H1 (cell line): ENCODE data around the gene ECT2L. TPM values are rescaled to one million over a fixed set of nuclear protein-coding genes. Genes with fewer than 3 reads are reported as not detected.

ENCODE experiments used
- CTCF ChIA-PET: fragments of 300-600 bp; sonication (Branson Sonifier 250); formaldehyde crosslinking; loops from one replicate; lab custom pipeline; 2021; ENCODE audit not compliant: partially characterized antibody; lab: Charles Lee
- POLR2A ChIA-PET: fragments of 300-600 bp; sonication (Branson Sonifier 250); formaldehyde crosslinking; loops from one replicate; lab custom pipeline; 2021; ENCODE audit warnings: inconsistent platforms; ENCODE audit not compliant: partially characterized antibody; lab: Charles Lee
- DNase-seq, 2 experiments: peaks; one replicate each; pipeline versions ENCODE4 v3.0.0 to v3.0.0-alpha.2; 2010 to 2022; ENCODE audit warnings: low spot score in 2 of 2, low read depth in 1 of 2, mixed read lengths in 1 of 2
- FAIRE-seq: peaks from 2 replicates; lab custom pipeline; 2011; peaks lifted over from hg19 to GRCh38; lab: Jason Lieb, UNC
- H2AFZ ChIP-seq: 2 replicates; pipeline ENCODE4 v1.8.1; 2012; ENCODE audit warnings: low read length, inconsistent platforms
- H2AK5ac ChIP-seq: 2 replicates; pipeline ENCODE4 v1.6.1; 2013; ENCODE audit warnings: low read depth, low read length
- H2BK120ac ChIP-seq: replicated peaks from 2 replicates; pipeline ENCODE3; 2013; ENCODE audit warnings: low read depth, low read length, inconsistent platforms
- H2BK12ac ChIP-seq: 2 replicates; pipeline ENCODE4 v1.6.1; 2013; ENCODE audit warnings: low read depth, low read length
- H2BK15ac ChIP-seq: 2 replicates; pipeline ENCODE4 v1.6.1; 2013; ENCODE audit warnings: low read length
- H2BK20ac ChIP-seq: 2 replicates; pipeline ENCODE4 v1.6.1; 2013; ENCODE audit warnings: low read length
- H2BK5ac ChIP-seq: 2 replicates; pipeline ENCODE4 v1.6.1; 2013; ENCODE audit warnings: low read depth, low read length
- H3K14ac ChIP-seq: 2 replicates; pipeline ENCODE4 v1.6.1; 2013; ENCODE audit warnings: inconsistent platforms; ENCODE audit not compliant: insufficient read length
- H3K18ac ChIP-seq: 2 replicates; pipeline ENCODE4 v1.6.1; 2013; ENCODE audit warnings: low read length; ENCODE audit errors: extremely low read depth
- H3K23ac ChIP-seq: 2 replicates; pipeline ENCODE4 v1.6.1; 2013; ENCODE audit warnings: inconsistent platforms; ENCODE audit not compliant: insufficient read length
- H3K23me2 ChIP-seq: 2 replicates; pipeline ENCODE4 v1.6.1; 2013; ENCODE audit warnings: low read depth, low read length
- H3K27ac ChIP-seq: 2 replicates; pipeline ENCODE4 v1.6.1; 2011; ENCODE audit warnings: low read depth, low read length, inconsistent platforms
- H3K27me3 ChIP-seq, 4 experiments: replicated peaks in 1 of 4; 1 replicate in 1 of 4; 2 replicates in 3 of 4; pipeline versions ENCODE4 v1.6.1 to v1.8.1; 2011 to 2013; ENCODE audit warnings: low read length in 3 of 4, mild to moderate bottlenecking in 3 of 4, inconsistent platforms in 2 of 4, mixed read lengths in 2 of 4, moderate library complexity in 1 of 4; ENCODE audit not compliant: control insufficient read depth in 3 of 4, insufficient read depth in 3 of 4; ENCODE audit errors: extremely low read depth in 1 of 4
- H3K36me3 ChIP-seq, 4 experiments: 2 replicates each; pipeline versions ENCODE4 v1.6.1 to v1.8.1; 2011 to 2013; ENCODE audit warnings: mild to moderate bottlenecking in 4 of 4, low read length in 3 of 4, moderate library complexity in 2 of 4, control low read depth in 1 of 4, inconsistent platforms in 1 of 4; ENCODE audit not compliant: insufficient read depth in 4 of 4, control insufficient read depth in 2 of 4
- H3K4ac ChIP-seq: replicated peaks from 2 replicates; pipeline ENCODE3; 2013; ENCODE audit warnings: low read length, low read depth, mixed read lengths, inconsistent platforms; ENCODE audit not compliant: insufficient read length
- H3K4me1 ChIP-seq, 4 experiments: replicated peaks in 1 of 4; 1 replicate in 1 of 4; 2 replicates in 3 of 4; pipeline versions ENCODE4 v1.6.1 to v1.8.1; 2011 to 2013; ENCODE audit warnings: low read length in 3 of 4, inconsistent platforms in 2 of 4, mixed read lengths in 1 of 4; ENCODE audit not compliant: insufficient read depth in 4 of 4, control insufficient read depth in 3 of 4
- H3K4me2 ChIP-seq, 2 experiments: 2 replicates each; pipeline versions ENCODE4 v1.6.1 to v1.8.1; 2011 to 2013; ENCODE audit warnings: low read depth in 2 of 2, low read length in 2 of 2, control low read depth in 1 of 2, inconsistent platforms in 1 of 2, mild to moderate bottlenecking in 1 of 2; ENCODE audit not compliant: insufficient read depth in 1 of 2
- H3K4me3 ChIP-seq, 4 experiments: fragments of 200-600, 300-600 bp in 1 of 4; sonication (generic), shearing (Covaris generic), sonication (Bioruptor Twin) in 1 of 4; 2 replicates each; pipeline versions ENCODE4 v1.5.1 to v1.8.1; 2011 to 2016; ENCODE audit warnings: low read length in 4 of 4, low read depth in 3 of 4, control low read depth in 2 of 4, inconsistent platforms in 2 of 4, mild to moderate bottlenecking in 2 of 4, mixed read lengths in 1 of 4, moderate library complexity in 1 of 4; ENCODE audit not compliant: insufficient read depth in 2 of 4; ENCODE audit errors: extremely low read depth in 1 of 4
- H3K56ac ChIP-seq: replicated peaks from 2 replicates; pipeline ENCODE3; 2013; ENCODE audit warnings: low read depth, mild to moderate bottlenecking, mixed read lengths, low read length, inconsistent platforms; ENCODE audit not compliant: insufficient read length
- H3K79me1 ChIP-seq: 2 replicates; pipeline ENCODE4 v1.6.1; 2013; ENCODE audit warnings: low read depth, low read length, control low read depth
- H3K79me2 ChIP-seq, 2 experiments: 2 replicates each; pipeline versions ENCODE4 v1.6.1 to v1.8.1; 2012 to 2013; ENCODE audit warnings: low read length in 2 of 2, mild to moderate bottlenecking in 2 of 2, inconsistent platforms in 1 of 2; ENCODE audit not compliant: insufficient read depth in 2 of 2, control insufficient read depth in 1 of 2
- H3K9ac ChIP-seq, 4 experiments: replicated peaks in 1 of 4; 1 replicate in 1 of 4; 2 replicates in 3 of 4; pipeline versions ENCODE4 v1.6.1 to v1.8.1; 2011 to 2013; ENCODE audit warnings: low read depth in 3 of 4, low read length in 3 of 4, control low read depth in 2 of 4, mild to moderate bottlenecking in 2 of 4, moderate library complexity in 2 of 4, inconsistent platforms in 1 of 4; ENCODE audit errors: extremely low read depth in 1 of 4
- H3K9me3 ChIP-seq, 2 experiments: 2 replicates each; pipeline versions ENCODE4 v1.6.1 to v1.8.1; 2012 to 2013; ENCODE audit warnings: mild to moderate bottlenecking in 2 of 2, moderate library complexity in 2 of 2, control low read depth in 1 of 2, inconsistent platforms in 1 of 2, low read depth in 1 of 2, low read length in 1 of 2, mixed read lengths in 1 of 2; ENCODE audit not compliant: insufficient read depth in 2 of 2
- H4K20me1 ChIP-seq, 2 experiments: replicated peaks in 1 of 2; 2 replicates each; pipeline versions ENCODE3 to v1.8.1; 2011 to 2013; ENCODE audit warnings: inconsistent platforms in 2 of 2, low read length in 2 of 2, mild to moderate bottlenecking in 1 of 2; ENCODE audit not compliant: insufficient read depth in 2 of 2, control insufficient read depth in 1 of 2
- H4K5ac ChIP-seq: 2 replicates; pipeline ENCODE4 v1.6.1; 2013; ENCODE audit warnings: low read length, low read depth, mixed read lengths, inconsistent platforms; ENCODE audit not compliant: insufficient read length
- H4K8ac ChIP-seq: 2 replicates; pipeline ENCODE4 v1.8.0; 2013; ENCODE audit warnings: mild to moderate bottlenecking, moderate library complexity, low read length, inconsistent platforms; ENCODE audit not compliant: insufficient read depth; ENCODE audit errors: extremely low read depth
- H4K91ac ChIP-seq: replicated peaks from 2 replicates; pipeline ENCODE3; 2013; ENCODE audit warnings: low read length, mixed read lengths, inconsistent platforms; ENCODE audit not compliant: insufficient read length
- ATF3 ChIP-seq: IDR thresholded peaks from 2 replicates; pipeline ENCODE4 v1.6.1; 2011; ENCODE audit warnings: low read depth, mild to moderate bottlenecking, low read length; ENCODE audit not compliant: insufficient read depth
- CBX5 ChIP-seq: fragments of 300-800, 300-1000 bp; sonication (generic); IDR thresholded peaks from 2 replicates; pipeline ENCODE4 v1.7.1; 2016; ENCODE audit warnings: antibody characterized with exemption, low read length, low read depth
- FOSL1 ChIP-seq: IDR thresholded peaks from 2 replicates; pipeline ENCODE4 v1.6.1; 2011; ENCODE audit warnings: mild to moderate bottlenecking, low read depth, low read length, moderate library complexity; ENCODE audit not compliant: insufficient read depth
- HDAC2 ChIP-seq, 2 experiments: fragments of 300-600 bp in 1 of 2; sonication (generic) in 1 of 2; IDR thresholded peaks; 2 replicates each; pipeline ENCODE4 v1.6.1; 2011 to 2012; ENCODE audit warnings: low read depth in 2 of 2, low read length in 2 of 2, mild to moderate bottlenecking in 2 of 2, moderate library complexity in 2 of 2, borderline replicate concordance in 1 of 2, inconsistent platforms in 1 of 2
- YY1 ChIP-seq: IDR thresholded peaks from 2 replicates; pipeline ENCODE4 v1.6.1; 2011; ENCODE audit warnings: low read depth, mild to moderate bottlenecking, low read length
- WGBS, 2 experiments: shearing (Covaris generic) in 1 of 2; methylation state at CpG; one replicate each; pipeline versions ENCODE4 v1.1.6 to v1.1.7; 2013 to 2015; ENCODE audit warnings: low lambda C conversion rate in 2 of 2, mixed read lengths in 2 of 2, inconsistent platforms in 1 of 2, low coverage in 1 of 2, missing lambda C conversion rate in 1 of 2; ENCODE audit not compliant: insufficient replicate concordance in 2 of 2, insufficient coverage in 1 of 2, insufficient read length in 1 of 2; ENCODE audit errors: extremely low coverage in 1 of 2, missing lambda C conversion rate in 1 of 2; 5-methylcytosine and 5-hydroxymethylcytosine counted together
- polyA plus RNA-seq, 7 experiments: library from polyadenylated mRNA; depleted of rRNA in 3 of 7; stranded (reverse) in 5 of 7; unstranded in 2 of 7; fragments of >200 nt in 5 of 7; fragments of 200-250 nt in 2 of 7; gene quantifications; 1 replicate in 5 of 7; 2 replicates in 1 of 7; 4 replicates in 1 of 7; pipeline versions ENCODE4 v1.2.1 to v1.2.3, GENCODE V29; 2011 to 2013; ENCODE audit warnings: missing spikeins in 2 of 7, mixed read lengths in 2 of 7
- total RNA-seq: library from RNA; stranded (reverse); fragmentation: NEBNext Ultra II Directional; extraction: Animal tissue kit (Norgen Biotek cat#: 25700); gene quantifications from 2 replicates; pipeline ENCODE4 v1.2.1, GENCODE V29; 2021

Gene ECT2L
- total and polyA plus RNA-seq, 2 of the 8 experiments (the other 6 are each of a cell fraction or from before 2014, with no cell fraction given) = not detected

- H2BK12ac ChIP-seq = no peak overlapping the region
- no peak overlapping the region for H3K14ac ChIP-seq
- ChIA-PET POLR2A (interaction anchor here (0.6 kb wide), 1 partner anchor 75 kb away, joined by 4 read pairs; no protein-coding TSS in a partner anchor), CTCF (interaction anchor here (0.6 kb wide), 1 partner anchor 11 kb away, joined by 3 read pairs; no protein-coding TSS in a partner anchor)
- H4K91ac ChIP-seq = no peak overlapping the region
- 87 to 100% methylated on average over 1 to 6 of the region's 6 CpGs for WGBS, 2 experiments
- no peaks in the 10 kb centered on the region for H3K79me2 ChIP-seq
- no peak overlapping the region for H3K9ac ChIP-seq
- H2AFZ ChIP-seq = no peak overlapping the region
- H3K4me3 ChIP-seq = no peak overlapping the region
- no peak overlapping the region for H3K27ac ChIP-seq
- no peaks in the 10 kb centered on the region for H3K79me1 ChIP-seq
- H2AK5ac ChIP-seq = no peak overlapping the region
- no peak overlapping the region for H2BK15ac ChIP-seq
- H3K36me3 ChIP-seq = no peaks in the 10 kb centered on the region
- H3K27me3 ChIP-seq = no peaks in the 10 kb centered on the region
- no peak overlapping the region for H4K8ac ChIP-seq
- DNase-seq (no peak), FAIRE-seq (no peak)
- H2BK20ac ChIP-seq = no peak overlapping the region
- no peak overlapping the region for H2BK5ac ChIP-seq
- H3K23ac ChIP-seq = no peak overlapping the region
- no peak overlapping the region for H4K5ac ChIP-seq
- H2BK120ac ChIP-seq = no peak overlapping the region
- no peaks in the 10 kb centered on the region for H3K9me3 ChIP-seq
- H3K56ac ChIP-seq = no peak overlapping the region
- no peaks in the 10 kb centered on the region for H3K23me2 ChIP-seq
- no peaks in the 10 kb centered on the region for H3K4me1 ChIP-seq
- no peak overlapping the region for H3K4ac ChIP-seq
- no peaks in the 10 kb centered on the region for H4K20me1 ChIP-seq
- no peak overlapping the region for H3K18ac ChIP-seq
- H3K4me2 ChIP-seq = no peak overlapping the region
- TF ChIP-seq FOSL1 (no peak), HDAC2 (IDR thresholded peaks at IDR 0.05; ENCODE audit: borderline replicate concordance in 1 of 2, low read depth in 2 of 2, low read length in 2 of 2) (no peak), YY1 (no peak), ATF3 (no peak), CBX5 (no peak)
These were observed 69.7 kb downstream of the ECT2L start for GRCh38 chr6:138865480-138866109.
